GM12878 (cell line): ENCODE data around the gene NTM. TPM values are rescaled to one million over a fixed set of nuclear protein-coding genes. Genes with fewer than 3 reads are reported as not detected.

Source experiments
- ATAC-seq: fragments of 200-7000 bp; cut with Tn5 transposase; 3 replicates; pipeline ENCODE4 v1.9.1; 2020; ENCODE audit warnings: mild to moderate bottlenecking, moderate library complexity
- BruUV-seq: library from RNA; stranded (reverse); fragments of 400-500 nt; replicated peaks from 2 replicates; lab custom pipeline; 2021; lab: Mats Ljungman, UMichigan
- CTCF ChIA-PET: fragments of 300-600 bp; sonication (Branson Sonifier 250); formaldehyde crosslinking; extraction: SDS; loops from one replicate; lab custom pipeline; 2021; ENCODE audit warnings: inconsistent platforms; lab: Yijun Ruan, JAX
- POLR2A ChIA-PET: fragments of 350-600 bp; formaldehyde crosslinking; extraction: SDS; loops from one replicate; lab custom pipeline; 2021; ENCODE audit warnings: inconsistent platforms; lab: Charles Lee
- RAD21 ChIA-PET: fragments of 300-600 bp; sonication (Branson Sonifier 250); formaldehyde crosslinking; loops from one replicate; lab custom pipeline; 2023; ENCODE audit warnings: antibody characterized with exemption; ENCODE audit not compliant: unreplicated experiment; lab: Charles Lee
- SMC1A ChIA-PET: fragments of 300-600 bp; sonication (Branson Sonifier 250); formaldehyde crosslinking; loops from one replicate; lab custom pipeline; 2023; ENCODE audit not compliant: unreplicated experiment, uncharacterized antibody; lab: Charles Lee
- DNase-seq: peaks from one replicate; pipeline ENCODE4 v3.0.0-alpha.2; 2011; ENCODE audit warnings: low read depth, low spot score
- FAIRE-seq: peaks from 3 replicates; lab custom pipeline; 2011; peaks lifted over from hg19 to GRCh38; lab: Jason Lieb, UNC
- H2AFZ ChIP-seq: 2 replicates; pipeline ENCODE4 v1.6.0; 2011; ENCODE audit warnings: low read depth, low read length, control low read depth; ENCODE audit not compliant: control insufficient read depth
- H3K27ac ChIP-seq: 2 replicates; pipeline ENCODE4 v1.5.1; 2011; ENCODE audit warnings: control low read depth; ENCODE audit not compliant: control insufficient read depth, insufficient read depth
- H3K27me3 ChIP-seq, 2 experiments: replicated peaks in 1 of 2; 2 replicates each; pipeline versions ENCODE4 v1.6.0 to v1.6.1; 2011; ENCODE audit warnings: low read length in 1 of 2; ENCODE audit not compliant: control insufficient read depth in 2 of 2, insufficient read depth in 2 of 2
- H3K36me3 ChIP-seq, 2 experiments: 2 replicates each; pipeline ENCODE4 v1.5.1; 2011; ENCODE audit warnings: low read length in 1 of 2; ENCODE audit not compliant: control insufficient read depth in 2 of 2, insufficient read depth in 2 of 2
- H3K4me1 ChIP-seq: 2 replicates; pipeline ENCODE4 v1.6.1; 2011; ENCODE audit warnings: mild to moderate bottlenecking, low read length, moderate library complexity, mixed read lengths; ENCODE audit not compliant: control insufficient read depth, insufficient read depth
- H3K4me2 ChIP-seq: 2 replicates; pipeline ENCODE4 v1.6.0; 2011; ENCODE audit warnings: control low read depth; ENCODE audit not compliant: control insufficient read depth, insufficient read depth
- H3K4me3 ChIP-seq: fragments of 200-600 bp; sonication (generic); 2 replicates; pipeline ENCODE4 v1.5.1; 2016
- H3K79me2 ChIP-seq: 2 replicates; pipeline ENCODE4 v1.6.0; 2011; ENCODE audit warnings: low read length; ENCODE audit not compliant: control insufficient read depth, insufficient read depth
- H3K9ac ChIP-seq: 2 replicates; pipeline ENCODE4 v1.8.0; 2011; ENCODE audit warnings: low read length, control low read depth, mixed read lengths; ENCODE audit not compliant: control insufficient read depth, insufficient read depth
- H3K9me3 ChIP-seq: replicated peaks from 3 replicates; pipeline ENCODE4 v1.5.1; 2011; ENCODE audit warnings: mild to moderate bottlenecking, low read length; ENCODE audit not compliant: control insufficient read depth, insufficient read depth
- H4K20me1 ChIP-seq: 2 replicates; pipeline ENCODE4 v1.6.0; 2011; ENCODE audit not compliant: control insufficient read depth, insufficient read depth
- BRCA1 ChIP-seq: IDR thresholded peaks from 2 replicates; pipeline ENCODE4 v1.6.1; 2011; ENCODE audit warnings: low read depth, low read length, improper control_type of control experiment
- CBFB ChIP-seq: IDR thresholded peaks from 2 replicates; pipeline ENCODE4 v1.6.1; 2016; ENCODE audit warnings: antibody characterized with exemption, low read depth
- HCFC1 ChIP-seq: fragments of 150-350 bp; IDR thresholded peaks from 2 replicates; pipeline ENCODE4 v1.6.1; 2014; ENCODE audit warnings: low read length
- JUND ChIP-seq: IDR thresholded peaks from 2 replicates; pipeline ENCODE4 v1.6.1; 2012; ENCODE audit warnings: low read depth, mild to moderate bottlenecking, low read length, improper control_type of control experiment, moderate library complexity
- MEF2B ChIP-seq: fragments of 450-650 bp; IDR thresholded peaks from 2 replicates; pipeline ENCODE4 v1.6.1; 2018; ENCODE audit warnings: mild to moderate bottlenecking, moderate library complexity; ENCODE audit not compliant: partially characterized antibody, poor library complexity, severe bottlenecking
- NFXL1 ChIP-seq: fragments of 450-650 bp; IDR thresholded peaks from 2 replicates; pipeline ENCODE4 v1.6.1; 2017; ENCODE audit warnings: antibody characterized with exemption, mild to moderate bottlenecking, borderline replicate concordance
- NFYA ChIP-seq: IDR thresholded peaks from 2 replicates; pipeline ENCODE4 v1.6.1; 2011; ENCODE audit warnings: low read depth, mild to moderate bottlenecking, low read length, improper control_type of control experiment, borderline replicate concordance
- NR2C1 ChIP-seq: fragments of 450-650 bp; IDR thresholded peaks from 2 replicates; pipeline ENCODE4 v1.6.1; 2017; ENCODE audit warnings: antibody characterized with exemption, mild to moderate bottlenecking, moderate library complexity
- NRF1 ChIP-seq: conservative IDR thresholded peaks from 2 replicates; pipeline ENCODE4 v1.6.1; 2011; ENCODE audit warnings: mild to moderate bottlenecking, low read depth, low read length, improper control_type of control experiment
- PAX8 ChIP-seq: fragments of 450-650 bp; IDR thresholded peaks from 2 replicates; pipeline ENCODE4 v1.6.1; 2017; ENCODE audit warnings: mild to moderate bottlenecking, moderate library complexity
- RCOR1 ChIP-seq: conservative IDR thresholded peaks from 2 replicates; pipeline ENCODE4 v1.6.1; 2012; ENCODE audit warnings: low read depth, low read length, improper control_type of control experiment
- RFX5 ChIP-seq: IDR thresholded peaks from 2 replicates; pipeline ENCODE4 v1.6.1; 2011; ENCODE audit warnings: low read depth, low read length, improper control_type of control experiment
- SUZ12 ChIP-seq: fragments of 200-600 bp; sonication (generic); IDR thresholded peaks from one replicate; pipeline ENCODE4 v1.6.1; 2018; ENCODE audit warnings: antibody characterized with exemption, mild to moderate bottlenecking; ENCODE audit not compliant: unreplicated experiment
- YBX1 ChIP-seq: fragments of 450-650 bp; IDR thresholded peaks from 2 replicates; pipeline ENCODE4 v1.6.1; 2016; ENCODE audit warnings: antibody characterized with exemption
- ZBED1 ChIP-seq: IDR thresholded peaks from 2 replicates; pipeline ENCODE4 v1.6.1; 2016; ENCODE audit warnings: borderline replicate concordance
- ZSCAN29 ChIP-seq: fragments of 450-650 bp; IDR thresholded peaks from 2 replicates; pipeline ENCODE4 v1.6.1; 2017; ENCODE audit warnings: mild to moderate bottlenecking, moderate library complexity
- WGBS: methylation state at CpG from one replicate; pipeline ENCODE4 v1.1.6; 2016; ENCODE audit warnings: low lambda C conversion rate; ENCODE audit not compliant: insufficient replicate concordance, insufficient coverage; ENCODE audit errors: missing lambda C conversion rate; 5-methylcytosine and 5-hydroxymethylcytosine counted together
- in situ Hi-C: fragments of 300-500 bp; cut with MboI; formaldehyde crosslinking; loops from 9 replicates; pipeline ENCODE4 v1.14.3; 2018; ENCODE audit warnings: mixed read lengths
- intact Hi-C: fragments of 100-400 bp; cut with micrococcal nuclease; formaldehyde crosslinking; loops from one replicate; pipeline ENCODE4 v1.14.2; 2022; ENCODE audit not compliant: unreplicated experiment
- polyA plus RNA-seq, 11 experiments: library from polyadenylated mRNA; depleted of rRNA in 4 of 11; unstranded in 6 of 11; stranded (reverse) in 5 of 11; fragments of >200 nt; fragmentation: Nextera tagmentation in 4 of 11; fragmentation: Illumina TruSeq in 1 of 11; extraction: Ambion mirVana in 4 of 11; extraction: Trizol in 1 of 11; gene quantifications; 1 replicate in 1 of 11; 2 replicates in 10 of 11; pipeline versions ENCODE4 v1.2.1 to v1.2.3, GENCODE V29; 2011 to 2016; ENCODE audit warnings: inconsistent platforms in 2 of 11, missing spikeins in 2 of 11, low read depth in 1 of 11
- total RNA-seq, 4 experiments: library from RNA; depleted of rRNA in 3 of 4; stranded (reverse); fragments of >200 nt in 3 of 4; fragmentation: Illumina TruSeq in 1 of 4; extraction: Trizol in 1 of 4; gene quantifications; 2 replicates each; pipeline versions ENCODE4 v1.2.1 to v1.2.3, GENCODE V29; 2013 to 2021
- TF ChIP-seq, protein P1 (sequence below): fragments of 450-650 bp; IDR thresholded peaks from 2 replicates; pipeline ENCODE4 v1.6.1; 2017; ENCODE audit warnings: mild to moderate bottlenecking, low read depth, inconsistent platforms; ENCODE audit not compliant: poor library complexity, severe bottlenecking
- TF ChIP-seq, protein P2 (sequence below): fragments of 450-650 bp; IDR thresholded peaks from 2 replicates; pipeline ENCODE4 v1.6.1; 2018; ENCODE audit warnings: mild to moderate bottlenecking, low read depth, moderate library complexity; ENCODE audit not compliant: partially characterized antibody
- TF ChIP-seq, protein P3 (sequence below): fragments of 450-650 bp; IDR thresholded peaks from 2 replicates; pipeline ENCODE4 v1.6.1; 2018; ENCODE audit warnings: borderline replicate concordance, mild to moderate bottlenecking; ENCODE audit not compliant: partially characterized antibody

NTM gene
- total and polyA plus RNA-seq, 10 of the 15 experiments (the other 5 are each of a cell fraction or from before 2014, with no cell fraction given) = not detected

DNA sequence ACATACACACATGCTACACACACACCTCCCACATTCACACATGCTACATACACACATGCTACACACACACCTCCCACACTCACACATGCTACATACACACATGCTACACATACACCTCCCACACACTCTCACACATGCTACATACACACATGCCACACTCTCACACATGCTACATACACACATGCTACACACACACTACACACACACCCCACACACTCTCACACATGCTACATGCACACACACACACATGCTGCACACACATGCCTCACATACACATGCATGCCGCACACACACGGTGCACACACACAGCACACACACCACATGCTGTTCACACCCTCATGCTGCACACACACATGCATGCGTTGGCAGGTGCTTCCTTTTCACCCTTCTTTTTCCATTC, 495.4 kb downstream of the NTM start:
- DNase-seq (no peak), ATAC-seq (no peak), FAIRE-seq (no peak)
- Histone ChIP-seq H3K4me3 (no peak overlapping the region), H2AFZ (no peak overlapping the region), H3K4me2 (no peak overlapping the region), H3K79me2 (no peaks in the 10 kb centered on the region), H3K9ac (no peak overlapping the region), H3K27ac (no peak overlapping the region), H3K36me3 (no peaks in the 10 kb centered on the region), H3K4me1 (no peaks in the 10 kb centered on the region; the same call in 1 of the 2 replicates), H4K20me1 (no peaks in the 10 kb centered on the region), H3K27me3 (0 out of 4 replicates have a peak, but pooled peaks cover 0 to 1% of the 10 kb centered on the region in 2 experiments), H3K9me3 (no peaks in the 10 kb centered on the region)
- TF ChIP-seq JUND (no peak), HCFC1 (no peak), SUZ12 (no peak), NRF1 (no peak), YBX1 (no peak), NFYA (no peak), MEF2B (no peak), ZSCAN29 (no peak), CBFB (no peak), PAX8 (no peak), ZBED1 (no peak), RCOR1 (no peak), RFX5 (no peak), NFXL1 (no peak), BRCA1 (no peak), NR2C1 (no peak)
- TF ChIP-seq, protein P1, sequence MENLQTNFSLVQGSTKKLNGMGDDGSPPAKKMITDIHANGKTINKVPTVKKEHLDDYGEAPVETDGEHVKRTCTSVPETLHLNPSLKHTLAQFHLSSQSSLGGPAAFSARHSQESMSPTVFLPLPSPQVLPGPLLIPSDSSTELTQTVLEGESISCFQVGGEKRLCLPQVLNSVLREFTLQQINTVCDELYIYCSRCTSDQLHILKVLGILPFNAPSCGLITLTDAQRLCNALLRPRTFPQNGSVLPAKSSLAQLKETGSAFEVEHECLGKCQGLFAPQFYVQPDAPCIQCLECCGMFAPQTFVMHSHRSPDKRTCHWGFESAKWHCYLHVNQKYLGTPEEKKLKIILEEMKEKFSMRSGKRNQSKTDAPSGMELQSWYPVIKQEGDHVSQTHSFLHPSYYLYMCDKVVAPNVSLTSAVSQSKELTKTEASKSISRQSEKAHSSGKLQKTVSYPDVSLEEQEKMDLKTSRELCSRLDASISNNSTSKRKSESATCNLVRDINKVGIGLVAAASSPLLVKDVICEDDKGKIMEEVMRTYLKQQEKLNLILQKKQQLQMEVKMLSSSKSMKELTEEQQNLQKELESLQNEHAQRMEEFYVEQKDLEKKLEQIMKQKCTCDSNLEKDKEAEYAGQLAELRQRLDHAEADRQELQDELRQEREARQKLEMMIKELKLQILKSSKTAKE = no peak
- TF ChIP-seq, protein P2, sequence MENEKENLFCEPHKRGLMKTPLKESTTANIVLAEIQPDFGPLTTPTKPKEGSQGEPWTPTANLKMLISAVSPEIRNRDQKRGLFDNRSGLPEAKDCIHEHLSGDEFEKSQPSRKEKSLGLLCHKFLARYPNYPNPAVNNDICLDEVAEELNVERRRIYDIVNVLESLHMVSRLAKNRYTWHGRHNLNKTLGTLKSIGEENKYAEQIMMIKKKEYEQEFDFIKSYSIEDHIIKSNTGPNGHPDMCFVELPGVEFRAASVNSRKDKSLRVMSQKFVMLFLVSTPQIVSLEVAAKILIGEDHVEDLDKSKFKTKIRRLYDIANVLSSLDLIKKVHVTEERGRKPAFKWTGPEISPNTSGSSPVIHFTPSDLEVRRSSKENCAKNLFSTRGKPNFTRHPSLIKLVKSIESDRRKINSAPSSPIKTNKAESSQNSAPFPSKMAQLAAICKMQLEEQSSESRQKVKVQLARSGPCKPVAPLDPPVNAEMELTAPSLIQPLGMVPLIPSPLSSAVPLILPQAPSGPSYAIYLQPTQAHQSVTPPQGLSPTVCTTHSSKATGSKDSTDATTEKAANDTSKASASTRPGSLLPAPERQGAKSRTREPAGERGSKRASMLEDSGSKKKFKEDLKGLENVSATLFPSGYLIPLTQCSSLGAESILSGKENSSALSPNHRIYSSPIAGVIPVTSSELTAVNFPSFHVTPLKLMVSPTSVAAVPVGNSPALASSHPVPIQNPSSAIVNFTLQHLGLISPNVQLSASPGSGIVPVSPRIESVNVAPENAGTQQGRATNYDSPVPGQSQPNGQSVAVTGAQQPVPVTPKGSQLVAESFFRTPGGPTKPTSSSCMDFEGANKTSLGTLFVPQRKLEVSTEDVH = no peak
- TF ChIP-seq, protein P3, sequence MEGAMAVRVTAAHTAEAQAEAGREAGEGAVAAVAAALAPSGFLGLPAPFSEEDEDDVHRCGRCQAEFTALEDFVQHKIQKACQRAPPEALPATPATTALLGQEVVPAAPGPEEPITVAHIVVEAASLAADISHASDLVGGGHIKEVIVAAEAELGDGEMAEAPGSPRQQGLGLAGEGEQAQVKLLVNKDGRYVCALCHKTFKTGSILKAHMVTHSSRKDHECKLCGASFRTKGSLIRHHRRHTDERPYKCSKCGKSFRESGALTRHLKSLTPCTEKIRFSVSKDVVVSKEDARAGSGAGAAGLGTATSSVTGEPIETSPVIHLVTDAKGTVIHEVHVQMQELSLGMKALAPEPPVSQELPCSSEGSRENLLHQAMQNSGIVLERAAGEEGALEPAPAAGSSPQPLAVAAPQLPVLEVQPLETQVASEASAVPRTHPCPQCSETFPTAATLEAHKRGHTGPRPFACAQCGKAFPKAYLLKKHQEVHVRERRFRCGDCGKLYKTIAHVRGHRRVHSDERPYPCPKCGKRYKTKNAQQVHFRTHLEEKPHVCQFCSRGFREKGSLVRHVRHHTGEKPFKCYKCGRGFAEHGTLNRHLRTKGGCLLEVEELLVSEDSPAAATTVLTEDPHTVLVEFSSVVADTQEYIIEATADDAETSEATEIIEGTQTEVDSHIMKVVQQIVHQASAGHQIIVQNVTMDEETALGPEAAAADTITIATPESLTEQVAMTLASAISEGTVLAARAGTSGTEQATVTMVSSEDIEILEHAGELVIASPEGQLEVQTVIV = no peak
- BruUV-seq = no TSS peak
- CTCF ChIA-PET = interaction anchor here (0.9 to 9.6 kb wide), 5 partner anchors 10 to 261 kb away, joined by 3 to 215 read pairs (median 82); no protein-coding TSS in a partner anchor
- 58% methylated on average over 3 of the region's 3 CpGs for WGBS
- RAD21 ChIA-PET = interaction anchor here (2.1 kb wide), 1 partner anchor 261 kb away, joined by 5 read pairs; no protein-coding TSS in a partner anchor
- POLR2A ChIA-PET = no interaction called here
- SMC1A ChIA-PET = interaction anchor here (0.6 to 1.0 kb wide), 2 partner anchors 163 to 260 kb away, joined by 3 to 4 read pairs; no protein-coding TSS in a partner anchor
- in situ Hi-C loops = loop anchor here (5.0 kb wide), 2 partner anchors 161 to 261 kb away; no protein-coding TSS in a partner anchor
- intact Hi-C loops = loop anchor here (10.0 kb wide), 1 partner anchor 289 kb away; no protein-coding TSS in a partner anchor
